Measurements from ENCODE around the gene CFAP68.
"Not testable (repeated sequence)": the region's sequence is repeated elsewhere in the genome, so short reads cannot be mapped to it uniquely, and the experiment has no call there.

CFAP68 gene

GRCh38 chr11:111925953-111926352 is 46.6 kb downstream of the CFAP68 start:
- Histone ChIP-seq H3K36me3 (ENCODE audit: control insufficient read depth in 1 of 2, insufficient read depth in 2 of 2, low read length in 2 of 2) (no peaks in the 10 kb centered on the region), H3K27ac (ENCODE audit: low read depth, low read length) (peak overlapping the region; percentile 89), H3K27me3 (ENCODE audit: control insufficient read depth in 1 of 2, insufficient read depth in 2 of 2, low read length in 2 of 2) (no peaks in the 10 kb centered on the region), H3K9me3 (ENCODE audit: control insufficient read depth in 1 of 2, low read length in 2 of 2) (no peaks in the 10 kb centered on the region), H3K4me1 (ENCODE audit: control insufficient read depth in 1 of 2, insufficient read depth in 2 of 2, low read length in 2 of 2) (peaks cover 13 to 15% of the 10 kb centered on the region in 2 donors), H3K4me3 (ENCODE audit: low read depth in 1 of 2, low read length in 2 of 2) (peak overlapping the region; percentile 63 to 73), H3K9ac (ENCODE audit: low read depth in 1 of 2, low read length in 2 of 2) (peak overlapping the region; percentile 62 to 63)

- Histone ChIP-seq H3K27me3 (ENCODE audit: control insufficient read depth in 1 of 2, insufficient read depth in 2 of 2, low read length in 2 of 2) (no peaks in the 10 kb centered on the region), H3K27ac (ENCODE audit: low read depth, low read length) (peak overlapping the region; percentile 89), H3K4me1 (ENCODE audit: control insufficient read depth in 1 of 2, insufficient read depth in 2 of 2, low read length in 2 of 2) (peaks cover 13 to 15% of the 10 kb centered on the region in 2 donors), H3K9ac (ENCODE audit: low read depth in 1 of 2, low read length in 2 of 2) (peak overlapping the region; percentile 62 to 63), H3K9me3 (ENCODE audit: control insufficient read depth in 1 of 2, low read length in 2 of 2) (no peaks in the 10 kb centered on the region), H3K36me3 (ENCODE audit: control insufficient read depth in 1 of 2, insufficient read depth in 2 of 2, low read length in 2 of 2) (no peaks in the 10 kb centered on the region), H3K4me3 (ENCODE audit: low read depth in 1 of 2, low read length in 2 of 2) (peak overlapping the region; percentile 68 to 73)
These were observed 47.4 kb downstream of the CFAP68 start for GRCh38 chr11:111926505-111927391.

GRCh38 chr11:111930472-111930871 is 51.1 kb downstream of the CFAP68 start:
- no peak overlapping the region for H3K9ac ChIP-seq (ENCODE audit: low read depth in 1 of 2, low read length in 2 of 2)
- H3K27me3 ChIP-seq (ENCODE audit: control insufficient read depth in 1 of 2, insufficient read depth in 2 of 2, low read length in 2 of 2), result no peaks in the 10 kb centered on the region
- no peak overlapping the region for H3K4me3 ChIP-seq (ENCODE audit: low read depth in 1 of 2, low read length in 2 of 2)
- no peaks in the 10 kb centered on the region for H3K36me3 ChIP-seq (ENCODE audit: control insufficient read depth in 1 of 2, insufficient read depth in 2 of 2, low read length in 2 of 2)
- no peaks in the 10 kb centered on the region for H3K9me3 ChIP-seq (ENCODE audit: control insufficient read depth in 1 of 2, low read length in 2 of 2)
- no peak overlapping the region for H3K27ac ChIP-seq (ENCODE audit: low read depth, low read length)
- peaks cover 6 to 13% of the 10 kb centered on the region in 2 donors for H3K4me1 ChIP-seq (ENCODE audit: control insufficient read depth in 1 of 2, insufficient read depth in 2 of 2, low read length in 2 of 2)

GRCh38 chr11:111932611-111932950 is 53.2 kb downstream of the CFAP68 start:
- H3K27ac ChIP-seq (ENCODE audit: low read depth, low read length), result no peak overlapping the region
- H3K9me3 ChIP-seq (ENCODE audit: control insufficient read depth in 1 of 2, low read length in 2 of 2), result no peaks in the 10 kb centered on the region
- H3K27me3 ChIP-seq (ENCODE audit: control insufficient read depth in 1 of 2, insufficient read depth in 2 of 2, low read length in 2 of 2), result no peaks in the 10 kb centered on the region
- no peak overlapping the region for H3K4me3 ChIP-seq (ENCODE audit: low read depth in 1 of 2, low read length in 2 of 2)
- H3K9ac ChIP-seq (ENCODE audit: low read depth in 1 of 2, low read length in 2 of 2), result no peak overlapping the region
- peaks cover 8 to 12% of the 10 kb centered on the region in 2 donors for H3K4me1 ChIP-seq (ENCODE audit: control insufficient read depth in 1 of 2, insufficient read depth in 2 of 2, low read length in 2 of 2)
- H3K36me3 ChIP-seq (ENCODE audit: control insufficient read depth in 1 of 2, insufficient read depth in 2 of 2, low read length in 2 of 2), result no peaks in the 10 kb centered on the region

GRCh38 chr11:111933176-111933575 is 53.8 kb downstream of the CFAP68 start:
- H3K9me3 ChIP-seq (ENCODE audit: control insufficient read depth in 1 of 2, low read length in 2 of 2); H3K36me3 ChIP-seq (ENCODE audit: control insufficient read depth in 1 of 2, insufficient read depth in 2 of 2, low read length in 2 of 2); H3K4me3 ChIP-seq (ENCODE audit: low read depth in 1 of 2, low read length in 2 of 2); H3K27ac ChIP-seq (ENCODE audit: low read depth, low read length); H3K27me3 ChIP-seq (ENCODE audit: control insufficient read depth in 1 of 2, insufficient read depth in 2 of 2, low read length in 2 of 2); H3K9ac ChIP-seq (ENCODE audit: low read depth in 1 of 2, low read length in 2 of 2): not testable (repeated sequence)
- H3K4me1 ChIP-seq (ENCODE audit: control insufficient read depth in 1 of 2, insufficient read depth in 2 of 2, low read length in 2 of 2), result peaks cover 12 to 14% of the 10 kb centered on the region in 2 donors

GRCh38 chr11:111933872-111934271 is 54.5 kb downstream of the CFAP68 start:
- Histone ChIP-seq H3K36me3 (ENCODE audit: control insufficient read depth in 1 of 2, insufficient read depth in 2 of 2, low read length in 2 of 2) (no peaks in the 10 kb centered on the region), H3K27ac (ENCODE audit: low read depth, low read length) (no peak overlapping the region), H3K4me1 (ENCODE audit: control insufficient read depth in 1 of 2, insufficient read depth in 2 of 2, low read length in 2 of 2) (peaks cover 12 to 19% of the 10 kb centered on the region in 2 donors), H3K9me3 (ENCODE audit: control insufficient read depth in 1 of 2, low read length in 2 of 2) (no peaks in the 10 kb centered on the region), H3K9ac (ENCODE audit: low read depth in 1 of 2, low read length in 2 of 2) (no peak overlapping the region), H3K4me3 (ENCODE audit: low read depth in 1 of 2, low read length in 2 of 2) (no peak overlapping the region), H3K27me3 (ENCODE audit: control insufficient read depth in 1 of 2, insufficient read depth in 2 of 2, low read length in 2 of 2) (no peaks in the 10 kb centered on the region)

- H3K27me3 ChIP-seq (ENCODE audit: control insufficient read depth in 1 of 2, insufficient read depth in 2 of 2, low read length in 2 of 2), result no peaks in the 10 kb centered on the region
- no peaks in the 10 kb centered on the region for H3K36me3 ChIP-seq (ENCODE audit: control insufficient read depth in 1 of 2, insufficient read depth in 2 of 2, low read length in 2 of 2)
- no peaks in the 10 kb centered on the region for H3K9me3 ChIP-seq (ENCODE audit: control insufficient read depth in 1 of 2, low read length in 2 of 2)
- H3K4me1 ChIP-seq (ENCODE audit: control insufficient read depth in 1 of 2, insufficient read depth in 2 of 2, low read length in 2 of 2), result peaks cover 12 to 23% of the 10 kb centered on the region in 2 donors
- no peak overlapping the region for H3K4me3 ChIP-seq (ENCODE audit: low read depth in 1 of 2, low read length in 2 of 2)
- H3K9ac ChIP-seq (ENCODE audit: low read depth in 1 of 2, low read length in 2 of 2), result no peak overlapping the region
- no peak overlapping the region for H3K27ac ChIP-seq (ENCODE audit: low read depth, low read length)
These were observed 55.0 kb downstream of the CFAP68 start for GRCh38 chr11:111934306-111934705.

All from duodenal mucosa (tissue), 2 donors.